Osteoblast (primary cell): ENCODE data around the gene MACROD2. TPM values are rescaled to one million over a fixed set of nuclear protein-coding genes. Genes with fewer than 3 reads are reported as not detected.

Experiments
- DNase-seq: peaks from one replicate; pipeline ENCODE4 v3.0.0; 2011; ENCODE audit warnings: low spot score, mixed read lengths; ENCODE audit not compliant: insufficient read length; ENCODE audit errors: missing footprints
- H2AFZ ChIP-seq: 2 replicates; pipeline ENCODE4 v1.6.0; 2011; ENCODE audit warnings: mild to moderate bottlenecking, low read length
- H3K27ac ChIP-seq: 2 replicates; pipeline ENCODE4 v1.5.1; 2011; ENCODE audit warnings: mild to moderate bottlenecking, low read depth, low read length, moderate library complexity
- H3K27me3 ChIP-seq: 2 replicates; pipeline ENCODE4 v1.6.0; 2012; ENCODE audit warnings: mild to moderate bottlenecking, control low read depth, inconsistent platforms, low read length, moderate library complexity; ENCODE audit not compliant: insufficient read depth
- H3K36me3 ChIP-seq: 2 replicates; pipeline ENCODE4 v1.5.1; 2011; ENCODE audit warnings: mild to moderate bottlenecking, low read length, control low read depth, moderate library complexity; ENCODE audit not compliant: insufficient read depth
- H3K4me1 ChIP-seq: 2 replicates; pipeline ENCODE4 v1.5.1; 2011; ENCODE audit warnings: mild to moderate bottlenecking, low read length, control low read depth, moderate library complexity; ENCODE audit not compliant: insufficient read depth
- H3K4me2 ChIP-seq: 2 replicates; pipeline ENCODE4 v1.6.0; 2011; ENCODE audit warnings: mild to moderate bottlenecking, low read length; ENCODE audit not compliant: insufficient read depth
- H3K4me3 ChIP-seq: fragments of 200-600 bp; sonication (generic); 3 replicates; pipeline ENCODE4 v1.5.1; 2012; ENCODE audit warnings: mild to moderate bottlenecking, low read length, inconsistent platforms; ENCODE audit not compliant: insufficient read depth
- H3K79me2 ChIP-seq: 2 replicates; pipeline ENCODE4 v1.6.0; 2012; ENCODE audit warnings: mild to moderate bottlenecking, low read length, control low read depth, inconsistent platforms; ENCODE audit not compliant: insufficient read depth
- H3K9me3 ChIP-seq: 2 replicates; pipeline ENCODE4 v1.5.1; 2011; ENCODE audit warnings: low read depth, low read length, control low read depth
- H4K20me1 ChIP-seq: 2 replicates; pipeline ENCODE4 v1.6.0; 2012; ENCODE audit warnings: mild to moderate bottlenecking, low read length, control low read depth; ENCODE audit not compliant: insufficient read depth
- total RNA-seq: library from RNA; depleted of rRNA; stranded (reverse); fragments of >200 nt; gene quantifications from 2 replicates; pipeline ENCODE4 v1.2.3, GENCODE V29; 2012
- TF ChIP-seq, protein P1 (sequence below): IDR thresholded peaks from 2 replicates; pipeline ENCODE4 v1.5.1; 2011; ENCODE audit warnings: mild to moderate bottlenecking, low read depth, low read length, moderate library complexity; ENCODE audit errors: extremely low read depth

The MACROD2 gene
- total RNA-seq, 1 donor = 4.0 TPM

DNA sequence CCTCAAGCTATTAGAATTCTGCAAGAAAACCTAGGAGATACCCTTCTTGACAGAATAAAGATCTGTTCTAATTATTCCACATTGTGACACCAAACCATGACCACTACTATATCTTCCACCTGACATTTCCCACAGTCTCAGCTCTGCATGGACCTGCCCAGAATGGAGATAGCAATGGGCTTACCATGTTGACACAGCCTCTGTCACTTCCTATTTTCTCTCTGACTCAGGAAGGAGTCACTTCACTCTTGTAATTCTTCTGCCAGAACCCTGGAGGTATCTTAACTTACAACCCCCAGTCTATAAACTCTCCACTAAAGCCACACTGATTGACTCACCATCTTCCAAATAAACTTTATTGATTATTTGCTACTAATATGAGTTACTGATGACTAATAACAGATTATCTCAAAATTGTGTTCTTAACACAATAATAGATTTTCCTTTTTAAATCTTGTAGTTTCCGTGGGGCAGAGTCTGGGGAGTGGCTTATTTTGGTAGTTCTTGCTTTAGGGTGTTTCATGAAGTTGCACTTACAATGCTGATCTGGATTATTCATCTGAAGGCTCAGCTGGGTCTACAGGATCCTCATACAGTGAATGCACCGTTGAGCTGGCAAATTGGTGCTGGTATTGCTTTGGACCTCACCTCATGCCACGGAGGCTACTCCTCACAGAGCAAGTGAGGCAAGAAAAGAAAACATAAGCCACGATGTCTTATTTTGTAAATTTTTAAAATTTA, 1708.0 kb downstream of the MACROD2 start:
- peaks cover 27% of the 10 kb centered on the region for H3K4me1 ChIP-seq
- H3K79me2 ChIP-seq = no peaks in the 10 kb centered on the region
- H3K4me2 ChIP-seq = peak overlapping the region; percentile 48
- peak; percentile 92 for DNase-seq
- H4K20me1 ChIP-seq = no peaks in the 10 kb centered on the region
- H3K36me3 ChIP-seq = no peaks in the 10 kb centered on the region
- no peaks in the 10 kb centered on the region for H3K9me3 ChIP-seq
- H3K27ac ChIP-seq = peak overlapping the region; percentile 89
- H2AFZ ChIP-seq = no peak overlapping the region
- H3K4me3 ChIP-seq = no peak overlapping the region
- TF ChIP-seq, protein P1, sequence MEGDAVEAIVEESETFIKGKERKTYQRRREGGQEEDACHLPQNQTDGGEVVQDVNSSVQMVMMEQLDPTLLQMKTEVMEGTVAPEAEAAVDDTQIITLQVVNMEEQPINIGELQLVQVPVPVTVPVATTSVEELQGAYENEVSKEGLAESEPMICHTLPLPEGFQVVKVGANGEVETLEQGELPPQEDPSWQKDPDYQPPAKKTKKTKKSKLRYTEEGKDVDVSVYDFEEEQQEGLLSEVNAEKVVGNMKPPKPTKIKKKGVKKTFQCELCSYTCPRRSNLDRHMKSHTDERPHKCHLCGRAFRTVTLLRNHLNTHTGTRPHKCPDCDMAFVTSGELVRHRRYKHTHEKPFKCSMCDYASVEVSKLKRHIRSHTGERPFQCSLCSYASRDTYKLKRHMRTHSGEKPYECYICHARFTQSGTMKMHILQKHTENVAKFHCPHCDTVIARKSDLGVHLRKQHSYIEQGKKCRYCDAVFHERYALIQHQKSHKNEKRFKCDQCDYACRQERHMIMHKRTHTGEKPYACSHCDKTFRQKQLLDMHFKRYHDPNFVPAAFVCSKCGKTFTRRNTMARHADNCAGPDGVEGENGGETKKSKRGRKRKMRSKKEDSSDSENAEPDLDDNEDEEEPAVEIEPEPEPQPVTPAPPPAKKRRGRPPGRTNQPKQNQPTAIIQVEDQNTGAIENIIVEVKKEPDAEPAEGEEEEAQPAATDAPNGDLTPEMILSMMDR = no peak
- H3K27me3 ChIP-seq = no peaks in the 10 kb centered on the region

DNA sequence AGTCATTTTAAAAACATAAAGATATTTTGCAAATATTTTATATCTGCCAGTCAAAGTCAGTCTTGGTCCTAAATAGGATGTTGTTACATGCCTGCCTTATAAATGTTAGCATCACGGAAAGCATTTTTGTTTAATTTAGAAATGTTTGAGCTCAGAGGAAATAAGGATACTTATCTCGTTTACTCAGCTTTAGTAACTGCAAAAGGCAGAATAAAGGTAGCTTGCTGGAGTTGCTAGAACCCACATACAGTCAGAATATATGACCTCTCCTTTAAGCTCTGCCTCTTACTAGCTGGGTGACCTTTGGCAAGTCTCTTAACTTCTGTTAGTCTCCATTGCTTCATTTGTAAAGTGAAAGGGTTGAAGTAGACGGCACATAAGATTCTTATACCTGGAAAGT, 1710.7 kb downstream of the MACROD2 start:
- DNase-seq = no peak
- no peak overlapping the region for H3K27ac ChIP-seq
- no peak overlapping the region for H3K4me2 ChIP-seq
- no peak overlapping the region for H3K4me3 ChIP-seq
- H4K20me1 ChIP-seq = no peaks in the 10 kb centered on the region
- no peak overlapping the region for H2AFZ ChIP-seq
- H3K36me3 ChIP-seq = no peaks in the 10 kb centered on the region
- peaks cover 22% of the 10 kb centered on the region for H3K4me1 ChIP-seq
- H3K27me3 ChIP-seq = no peaks in the 10 kb centered on the region
- no peaks in the 10 kb centered on the region for H3K9me3 ChIP-seq
- H3K79me2 ChIP-seq = no peaks in the 10 kb centered on the region
- TF ChIP-seq, protein P1 = no peak

DNA sequence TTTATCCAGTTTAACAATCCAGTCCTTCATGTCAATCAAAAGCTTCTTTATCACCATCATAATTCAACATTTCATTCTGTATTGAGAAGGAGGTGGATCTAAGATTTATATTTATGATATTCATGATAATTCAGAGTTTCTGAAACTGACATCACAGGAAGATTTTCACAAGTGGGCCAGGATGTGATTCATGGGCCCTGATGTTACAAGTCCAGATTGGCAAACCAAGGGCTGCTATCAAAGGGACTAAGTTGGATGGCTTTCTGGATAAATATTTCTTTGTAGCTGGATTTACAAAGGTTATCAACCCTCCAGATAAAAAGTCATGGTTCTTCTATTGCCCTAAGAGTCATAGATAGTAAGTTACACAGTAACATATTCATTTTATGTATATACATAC, 1711.4 kb downstream of the MACROD2 start:
- Histone ChIP-seq H3K27me3 (no peaks in the 10 kb centered on the region), H3K27ac (no peak overlapping the region), H3K4me1 (peaks cover 22% of the 10 kb centered on the region), H3K4me3 (no peak overlapping the region), H3K79me2 (no peaks in the 10 kb centered on the region), H3K36me3 (no peaks in the 10 kb centered on the region), H4K20me1 (no peaks in the 10 kb centered on the region), H2AFZ (no peak overlapping the region), H3K9me3 (no peaks in the 10 kb centered on the region), H3K4me2 (no peak overlapping the region)
- no peak for DNase-seq
- TF ChIP-seq, protein P1 = no peak

- TF ChIP-seq, protein P1 = peak; percentile 36
- H3K4me1 ChIP-seq = peaks cover 5% of the 10 kb centered on the region
- H3K79me2 ChIP-seq = no peaks in the 10 kb centered on the region
- no peaks in the 10 kb centered on the region for H3K9me3 ChIP-seq
- H3K36me3 ChIP-seq = no peaks in the 10 kb centered on the region
- H3K27me3 ChIP-seq = no peaks in the 10 kb centered on the region
- peak; percentile 29 for DNase-seq
- H4K20me1 ChIP-seq = no peaks in the 10 kb centered on the region
- H3K4me2 ChIP-seq = no peak overlapping the region
- H3K27ac ChIP-seq = no peak overlapping the region
- H2AFZ ChIP-seq = no peak overlapping the region
- no peak overlapping the region for H3K4me3 ChIP-seq
Measured at GRCh38 chr20:15708984-15709598, 1713.8 kb downstream of the MACROD2 start.
